Measurements from ENCODE around the gene MEI1. TPM values are rescaled to one million over a fixed set of nuclear protein-coding genes. Genes with fewer than 3 reads are reported as not detected.

The MEI1 gene
- polyA plus RNA-seq, 1 experiment: 3.8 TPM

- ChIA-PET CTCF (interaction anchor here (0.6 to 5.3 kb wide), 65 partner anchors 9 to 796 kb away, joined by 3 to 119 read pairs (median 5); partner anchors contain the start of genes CCDC134, CENPM, SNU13 and SREBF2), POLR2A (interaction anchor here (0.6 to 1.2 kb wide), 3 partner anchors 9 to 316 kb away, joined by 4 to 5 read pairs (median 4); partner anchors contain the start of gene SNU13)
- no peaks in the 10 kb centered on the region for H3K36me3 ChIP-seq (ENCODE audit: control insufficient read depth, insufficient read depth, low read length)
- no peak overlapping the region for H3K4me3 ChIP-seq (ENCODE audit: low read depth, low read length)
- DNase-seq (ENCODE audit: low read depth): peak; percentile 27
- TF ChIP-seq CTCF (IDR thresholded peaks at IDR 0.05; ENCODE audit: insufficient read depth, low read depth, low read length): peak; percentile 97
- no peaks in the 10 kb centered on the region for H3K27me3 ChIP-seq (ENCODE audit: control insufficient read depth, insufficient read depth, low read length)
These were observed 2.1 kb upstream of the MEI1 start for GRCh38 chr22:41697126-41697775.

GRCh38 chr22:41700108-41700364, 733 bp downstream of the MEI1 start:
- ChIA-PET CTCF (interaction anchor here (0.5 to 5.3 kb wide), 2 partner anchors 239 to 376 kb away, joined by 3 to 119 read pairs; no protein-coding TSS in a partner anchor), POLR2A (no interaction called here)
- no peak for TF ChIP-seq CTCF (IDR thresholded peaks at IDR 0.05; ENCODE audit: insufficient read depth, low read depth, low read length)
- no peaks in the 10 kb centered on the region for H3K36me3 ChIP-seq (ENCODE audit: control insufficient read depth, insufficient read depth, low read length)
- no peak overlapping the region for H3K4me3 ChIP-seq (ENCODE audit: low read depth, low read length)
- no peak for DNase-seq (ENCODE audit: low read depth)
- H3K27me3 ChIP-seq (ENCODE audit: control insufficient read depth, insufficient read depth, low read length): no peaks in the 10 kb centered on the region

GRCh38 chr22:41702763-41703162, 3.5 kb downstream of the MEI1 start:
- TF ChIP-seq CTCF (IDR thresholded peaks at IDR 0.05; ENCODE audit: insufficient read depth, low read depth, low read length): no peak
- Histone ChIP-seq H3K36me3 (ENCODE audit: control insufficient read depth, insufficient read depth, low read length) (no peaks in the 10 kb centered on the region), H3K27me3 (ENCODE audit: control insufficient read depth, insufficient read depth, low read length) (0 out of 2 replicates have a peak, but pooled peaks cover 3% of the 10 kb centered on the region), H3K4me3 (ENCODE audit: low read depth, low read length) (no peak overlapping the region)
- ChIA-PET CTCF (no interaction called here), POLR2A (no interaction called here)
- DNase-seq (ENCODE audit: low read depth): no peak

GRCh38 chr22:41709341-41709740, 10.0 kb downstream of the MEI1 start:
- ChIA-PET CTCF (interaction anchor here (2.2 kb wide), 1 partner anchor 12 kb away, joined by 10 read pairs; no protein-coding TSS in a partner anchor), POLR2A (no interaction called here)
- TF ChIP-seq CTCF (IDR thresholded peaks at IDR 0.05; ENCODE audit: insufficient read depth, low read depth, low read length): no peak
- H3K36me3 ChIP-seq (ENCODE audit: control insufficient read depth, insufficient read depth, low read length): no peaks in the 10 kb centered on the region
- H3K4me3 ChIP-seq (ENCODE audit: low read depth, low read length): no peak overlapping the region
- DNase-seq (ENCODE audit: low read depth): no peak
- H3K27me3 ChIP-seq (ENCODE audit: control insufficient read depth, insufficient read depth, low read length): peaks cover 3% of the 10 kb centered on the region; the same call in 1 of the 2 replicates

- Histone ChIP-seq H3K4me3 (ENCODE audit: low read depth, low read length) (no peak overlapping the region), H3K27me3 (ENCODE audit: control insufficient read depth, insufficient read depth, low read length) (peaks cover 5% of the 10 kb centered on the region), H3K36me3 (ENCODE audit: control insufficient read depth, insufficient read depth, low read length) (no peaks in the 10 kb centered on the region)
- ChIA-PET CTCF (interaction anchor here (1.3 to 2.1 kb wide), 2 partner anchors 11 to 16 kb away, joined by 3 to 9 read pairs; no protein-coding TSS in a partner anchor), POLR2A (no interaction called here)
- no peak for DNase-seq (ENCODE audit: low read depth)
- TF ChIP-seq CTCF (IDR thresholded peaks at IDR 0.05; ENCODE audit: insufficient read depth, low read depth, low read length): no peak
These were observed 13.7 kb downstream of the MEI1 start for GRCh38 chr22:41713004-41713403.

Measured in BJ (cell line).